GM23338 (cell line): ENCODE measurements around the gene ALG9. TPM values are rescaled to one million over a fixed set of nuclear protein-coding genes. Genes with fewer than 3 reads are reported as not detected.

Experiments
- ATAC-seq: fragments of 200-7000 bp; cut with Tn5 transposase; 3 replicates; pipeline ENCODE4 v1.9.1; 2020
- DNase-seq: peaks from one replicate; pipeline ENCODE4 v3.0.0-alpha.2; 2015; ENCODE audit warnings: low spot score
- H2AFZ ChIP-seq: fragments of 200-600 bp; sonication (generic); 2 replicates; pipeline ENCODE4 v1.8.0; 2016; ENCODE audit warnings: antibody characterized with exemption, mild to moderate bottlenecking, moderate library complexity
- H3F3A ChIP-seq: fragments of 200-600 bp; sonication (generic); replicated peaks from 2 replicates; pipeline ENCODE4 v1.8.0; 2017; ENCODE audit warnings: antibody characterized with exemption, mixed run types, low read depth
- H3K27ac ChIP-seq: fragments of 200-600 bp; sonication (generic); 2 replicates; pipeline ENCODE4 v1.6.1; 2016; ENCODE audit warnings: low read depth
- H3K27me3 ChIP-seq: fragments of 200-600 bp; sonication (generic); 2 replicates; pipeline ENCODE4 v1.8.0; 2016; ENCODE audit warnings: mild to moderate bottlenecking, mixed run types, moderate library complexity; ENCODE audit not compliant: insufficient read depth
- H3K36me3 ChIP-seq: fragments of 200-600 bp; sonication (generic); 2 replicates; pipeline ENCODE4 v1.8.0; 2016; ENCODE audit warnings: mild to moderate bottlenecking; ENCODE audit not compliant: insufficient read depth
- H3K4me1 ChIP-seq: fragments of 200-600 bp; sonication (generic); 2 replicates; pipeline ENCODE4 v1.8.0; 2016; ENCODE audit warnings: mild to moderate bottlenecking, moderate library complexity; ENCODE audit not compliant: insufficient read depth
- H3K4me2 ChIP-seq: fragments of 200-600 bp; sonication (generic); 2 replicates; pipeline ENCODE4 v1.7.1; 2017; ENCODE audit warnings: mixed run types
- H3K4me3 ChIP-seq: fragments of 200-600 bp; sonication (generic); 2 replicates; pipeline ENCODE4 v1.6.1; 2016; ENCODE audit warnings: mixed run types
- H3K79me2 ChIP-seq: fragments of 200-600 bp; sonication (generic); replicated peaks from 2 replicates; pipeline ENCODE4 v1.8.0; 2017; ENCODE audit warnings: mild to moderate bottlenecking; ENCODE audit not compliant: insufficient read depth
- H3K9me2 ChIP-seq: fragments of 200-600 bp; sonication (generic); 2 replicates; pipeline ENCODE4 v1.8.0; 2017; ENCODE audit not compliant: insufficient read depth
- H4K20me1 ChIP-seq: fragments of 200-600 bp; sonication (generic); replicated peaks from 2 replicates; pipeline ENCODE4 v1.8.0; 2017; ENCODE audit warnings: mild to moderate bottlenecking; ENCODE audit not compliant: insufficient read depth
- H3K27ac Mint-ChIP-seq: 2 replicates; pipeline ENCODE4 v1.8.0; 2020; ENCODE audit warnings: inconsistent platforms, mild to moderate bottlenecking, moderate library complexity, mixed read lengths
- H3K27me3 Mint-ChIP-seq: 3 replicates; pipeline ENCODE4 v1.8.0; 2022; ENCODE audit warnings: low read depth, mild to moderate bottlenecking, moderate library complexity, mixed read lengths, inconsistent platforms; ENCODE audit not compliant: insufficient read depth, poor library complexity
- H3K36me3 Mint-ChIP-seq: 3 replicates; pipeline ENCODE4 v1.8.0; 2021; ENCODE audit warnings: low read depth, mild to moderate bottlenecking, inconsistent platforms, moderate library complexity, mixed read lengths
- H3K4me1 Mint-ChIP-seq: 3 replicates; pipeline ENCODE4 v1.8.0; 2020; ENCODE audit warnings: mild to moderate bottlenecking, inconsistent platforms, mixed read lengths
- H3K4me3 Mint-ChIP-seq: 3 replicates; pipeline ENCODE4 v1.8.0; 2021; ENCODE audit warnings: moderate library complexity, mild to moderate bottlenecking, inconsistent platforms, mixed read lengths
- H3K9me3 Mint-ChIP-seq: 3 replicates; pipeline ENCODE4 v1.8.0; 2020; ENCODE audit warnings: moderate library complexity, mild to moderate bottlenecking, inconsistent platforms, mixed read lengths
- CREB1 ChIP-seq: fragments of 250-450 bp; sonication (Bioruptor Pico); IDR thresholded peaks from 2 replicates; pipeline ENCODE4 v1.5.0; 2020; ENCODE audit warnings: low read depth, mild to moderate bottlenecking, moderate library complexity
- CTCF ChIP-seq, 2 experiments: fragments of 200-600 bp in 1 of 2; sonication (generic) in 1 of 2; conservative IDR thresholded peaks; 2 replicates each; pipeline versions ENCODE4 v1.5.1 to v1.6.1; 2016 to 2017; ENCODE audit warnings: antibody characterized with exemption in 2 of 2, low read depth in 2 of 2, mild to moderate bottlenecking in 2 of 2, moderate library complexity in 1 of 2
- EZH2 ChIP-seq: fragments of 200-600 bp; sonication (generic); IDR thresholded peaks from one replicate; pipeline ENCODE4 v1.8.0; 2017; ENCODE audit warnings: antibody characterized with exemption, mild to moderate bottlenecking, low read depth; ENCODE audit not compliant: unreplicated experiment
- EZH2phosphoT487 ChIP-seq: fragments of 200-600 bp; sonication (generic); IDR thresholded peaks from one replicate; pipeline ENCODE4 v1.8.1; 2018; ENCODE audit warnings: antibody characterized with exemption; ENCODE audit not compliant: unreplicated experiment
- JUNB ChIP-seq: IDR thresholded peaks from one replicate; pipeline ENCODE4 v1.6.1; 2016; ENCODE audit warnings: antibody characterized with exemption; ENCODE audit not compliant: unreplicated experiment
- NANOG ChIP-seq: IDR thresholded peaks from 2 replicates; pipeline ENCODE4 v1.6.1; 2016; ENCODE audit warnings: antibody characterized with exemption, borderline replicate concordance
- POLR2AphosphoS5 ChIP-seq: IDR thresholded peaks from 2 replicates; pipeline ENCODE4 v1.6.1; 2016; ENCODE audit warnings: antibody characterized with exemption, low read depth
- STAT1 ChIP-seq: IDR thresholded peaks from one replicate; pipeline ENCODE4 v1.6.1; 2016; ENCODE audit warnings: antibody characterized with exemption; ENCODE audit not compliant: unreplicated experiment
- ZNF114 ChIP-seq: fragments of 250-450 bp; sonication (Bioruptor Pico); IDR thresholded peaks from 2 replicates; pipeline ENCODE4 v1.5.0; 2020; ENCODE audit warnings: mild to moderate bottlenecking, moderate library complexity
- ZNF331 ChIP-seq: fragments of 250-450 bp; sonication (Bioruptor Pico); IDR thresholded peaks from 2 replicates; pipeline ENCODE4 v1.5.0; 2020; ENCODE audit warnings: low read depth, mild to moderate bottlenecking, moderate library complexity
- polyA plus RNA-seq: library from polyadenylated mRNA; unstranded; fragments of >200 nt; fragmentation: Nextera tagmentation; extraction: Ambion mirVana; gene quantifications from 2 replicates; pipeline ENCODE4 v1.2.1, GENCODE V29; 2016
- total RNA-seq: library from RNA; depleted of rRNA; stranded (reverse); fragments of >200 nt; shearing (Covaris generic); gene quantifications from 2 replicates; pipeline ENCODE4 v1.2.3, GENCODE V29; 2014
- TF ChIP-seq, protein P1 (sequence below): fragments of 250-450 bp; sonication (Bioruptor Pico); IDR thresholded peaks from 2 replicates; pipeline ENCODE4 v1.5.0; 2020; ENCODE audit warnings: mild to moderate bottlenecking, moderate library complexity
- TF ChIP-seq, protein P2 (sequence below): IDR thresholded peaks from one replicate; pipeline ENCODE4 v1.6.1; 2018; ENCODE audit warnings: antibody characterized with exemption; ENCODE audit not compliant: unreplicated experiment
- TF ChIP-seq, protein P3 (sequence below): IDR thresholded peaks from 2 replicates; pipeline ENCODE4 v1.6.1; 2016; ENCODE audit warnings: antibody characterized with exemption

Gene ALG9
- total and polyA plus RNA-seq, 2 experiments from 2014 or later = 25.4 to 31.1 TPM

GRCh38 chr11:111782109-111782741 lies 89.2 kb downstream of the ALG9 start:
- Histone ChIP-seq H3F3A (no peaks in the 10 kb centered on the region), H3K4me3 (no peak overlapping the region), H3K4me2 (no peak overlapping the region), H3K9me2 (no peaks in the 10 kb centered on the region), H3K36me3 (no peaks in the 10 kb centered on the region; the same call in 1 of the 2 replicates), H2AFZ (no peak overlapping the region), H3K79me2 (no peaks in the 10 kb centered on the region), H3K4me1 (no peaks in the 10 kb centered on the region), H4K20me1 (no peaks in the 10 kb centered on the region), H3K27ac (no peak overlapping the region), H3K27me3 (no peaks in the 10 kb centered on the region)
- no peaks in the 10 kb centered on the region for H3K36me3 Mint-ChIP-seq
- no peaks in the 10 kb centered on the region for H3K9me3 Mint-ChIP-seq
- H3K27ac Mint-ChIP-seq = no peak overlapping the region
- no peak for ATAC-seq
- no peaks in the 10 kb centered on the region for H3K4me1 Mint-ChIP-seq
- no peak overlapping the region for H3K4me3 Mint-ChIP-seq
- no peak for DNase-seq
- TF ChIP-seq ZNF331 (CRISPR knock-in tag) (no peak), ZNF114 (CRISPR knock-in tag) (no peak), NANOG (no peak), CTCF (conservative IDR thresholded peaks at IDR 0.05; ENCODE audit: low read depth in 2 of 2) (no peak), STAT1 (no peak), EZH2phosphoT487 (no peak), EZH2 (no peak), POLR2AphosphoS5 (no peak), CREB1 (CRISPR knock-in tag) (no peak), JUNB (no peak)
- TF ChIP-seq, protein P1, sequence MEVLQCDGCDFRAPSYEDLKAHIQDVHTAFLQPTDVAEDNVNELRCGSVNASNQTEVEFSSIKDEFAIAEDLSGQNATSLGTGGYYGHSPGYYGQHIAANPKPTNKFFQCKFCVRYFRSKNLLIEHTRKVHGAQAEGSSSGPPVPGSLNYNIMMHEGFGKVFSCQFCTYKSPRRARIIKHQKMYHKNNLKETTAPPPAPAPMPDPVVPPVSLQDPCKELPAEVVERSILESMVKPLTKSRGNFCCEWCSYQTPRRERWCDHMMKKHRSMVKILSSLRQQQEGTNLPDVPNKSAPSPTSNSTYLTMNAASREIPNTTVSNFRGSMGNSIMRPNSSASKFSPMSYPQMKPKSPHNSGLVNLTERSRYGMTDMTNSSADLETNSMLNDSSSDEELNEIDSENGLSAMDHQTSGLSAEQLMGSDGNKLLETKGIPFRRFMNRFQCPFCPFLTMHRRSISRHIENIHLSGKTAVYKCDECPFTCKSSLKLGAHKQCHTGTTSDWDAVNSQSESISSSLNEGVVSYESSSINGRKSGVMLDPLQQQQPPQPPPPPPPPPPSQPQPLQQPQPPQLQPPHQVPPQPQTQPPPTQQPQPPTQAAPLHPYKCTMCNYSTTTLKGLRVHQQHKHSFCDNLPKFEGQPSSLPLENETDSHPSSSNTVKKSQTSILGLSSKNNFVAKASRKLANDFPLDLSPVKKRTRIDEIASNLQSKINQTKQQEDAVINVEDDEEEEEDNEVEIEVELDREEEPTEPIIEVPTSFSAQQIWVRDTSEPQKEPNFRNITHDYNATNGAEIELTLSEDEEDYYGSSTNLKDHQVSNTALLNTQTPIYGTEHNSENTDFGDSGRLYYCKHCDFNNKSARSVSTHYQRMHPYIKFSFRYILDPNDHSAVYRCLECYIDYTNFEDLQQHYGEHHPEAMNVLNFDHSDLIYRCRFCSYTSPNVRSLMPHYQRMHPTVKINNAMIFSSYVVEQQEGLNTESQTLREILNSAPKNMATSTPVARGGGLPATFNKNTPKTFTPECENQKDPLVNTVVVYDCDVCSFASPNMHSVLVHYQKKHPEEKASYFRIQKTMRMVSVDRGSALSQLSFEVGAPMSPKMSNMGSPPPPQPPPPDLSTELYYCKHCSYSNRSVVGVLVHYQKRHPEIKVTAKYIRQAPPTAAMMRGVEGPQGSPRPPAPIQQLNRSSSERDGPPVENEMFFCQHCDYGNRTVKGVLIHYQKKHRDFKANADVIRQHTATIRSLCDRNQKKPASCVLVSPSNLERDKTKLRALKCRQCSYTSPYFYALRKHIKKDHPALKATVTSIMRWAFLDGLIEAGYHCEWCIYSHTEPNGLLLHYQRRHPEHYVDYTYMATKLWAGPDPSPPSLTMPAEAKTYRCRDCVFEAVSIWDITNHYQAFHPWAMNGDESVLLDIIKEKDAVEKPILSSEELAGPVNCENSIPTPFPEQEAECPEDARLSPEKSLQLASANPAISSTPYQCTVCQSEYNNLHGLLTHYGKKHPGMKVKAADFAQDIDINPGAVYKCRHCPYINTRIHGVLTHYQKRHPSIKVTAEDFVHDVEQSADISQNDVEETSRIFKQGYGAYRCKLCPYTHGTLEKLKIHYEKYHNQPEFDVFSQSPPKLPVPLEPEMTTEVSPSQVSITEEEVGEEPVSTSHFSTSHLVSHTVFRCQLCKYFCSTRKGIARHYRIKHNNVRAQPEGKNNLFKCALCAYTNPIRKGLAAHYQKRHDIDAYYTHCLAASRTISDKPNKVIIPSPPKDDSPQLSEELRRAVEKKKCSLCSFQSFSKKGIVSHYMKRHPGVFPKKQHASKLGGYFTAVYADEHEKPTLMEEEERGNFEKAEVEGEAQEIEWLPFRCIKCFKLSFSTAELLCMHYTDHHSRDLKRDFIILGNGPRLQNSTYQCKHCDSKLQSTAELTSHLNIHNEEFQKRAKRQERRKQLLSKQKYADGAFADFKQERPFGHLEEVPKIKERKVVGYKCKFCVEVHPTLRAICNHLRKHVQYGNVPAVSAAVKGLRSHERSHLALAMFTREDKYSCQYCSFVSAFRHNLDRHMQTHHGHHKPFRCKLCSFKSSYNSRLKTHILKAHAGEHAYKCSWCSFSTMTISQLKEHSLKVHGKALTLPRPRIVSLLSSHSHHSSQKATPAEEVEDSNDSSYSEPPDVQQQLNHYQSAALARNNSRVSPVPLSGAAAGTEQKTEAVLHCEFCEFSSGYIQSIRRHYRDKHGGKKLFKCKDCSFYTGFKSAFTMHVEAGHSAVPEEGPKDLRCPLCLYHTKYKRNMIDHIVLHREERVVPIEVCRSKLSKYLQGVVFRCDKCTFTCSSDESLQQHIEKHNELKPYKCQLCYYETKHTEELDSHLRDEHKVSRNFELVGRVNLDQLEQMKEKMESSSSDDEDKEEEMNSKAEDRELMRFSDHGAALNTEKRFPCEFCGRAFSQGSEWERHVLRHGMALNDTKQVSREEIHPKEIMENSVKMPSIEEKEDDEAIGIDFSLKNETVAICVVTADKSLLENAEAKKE (CRISPR knock-in tag) = no peak
- TF ChIP-seq, protein P2, sequence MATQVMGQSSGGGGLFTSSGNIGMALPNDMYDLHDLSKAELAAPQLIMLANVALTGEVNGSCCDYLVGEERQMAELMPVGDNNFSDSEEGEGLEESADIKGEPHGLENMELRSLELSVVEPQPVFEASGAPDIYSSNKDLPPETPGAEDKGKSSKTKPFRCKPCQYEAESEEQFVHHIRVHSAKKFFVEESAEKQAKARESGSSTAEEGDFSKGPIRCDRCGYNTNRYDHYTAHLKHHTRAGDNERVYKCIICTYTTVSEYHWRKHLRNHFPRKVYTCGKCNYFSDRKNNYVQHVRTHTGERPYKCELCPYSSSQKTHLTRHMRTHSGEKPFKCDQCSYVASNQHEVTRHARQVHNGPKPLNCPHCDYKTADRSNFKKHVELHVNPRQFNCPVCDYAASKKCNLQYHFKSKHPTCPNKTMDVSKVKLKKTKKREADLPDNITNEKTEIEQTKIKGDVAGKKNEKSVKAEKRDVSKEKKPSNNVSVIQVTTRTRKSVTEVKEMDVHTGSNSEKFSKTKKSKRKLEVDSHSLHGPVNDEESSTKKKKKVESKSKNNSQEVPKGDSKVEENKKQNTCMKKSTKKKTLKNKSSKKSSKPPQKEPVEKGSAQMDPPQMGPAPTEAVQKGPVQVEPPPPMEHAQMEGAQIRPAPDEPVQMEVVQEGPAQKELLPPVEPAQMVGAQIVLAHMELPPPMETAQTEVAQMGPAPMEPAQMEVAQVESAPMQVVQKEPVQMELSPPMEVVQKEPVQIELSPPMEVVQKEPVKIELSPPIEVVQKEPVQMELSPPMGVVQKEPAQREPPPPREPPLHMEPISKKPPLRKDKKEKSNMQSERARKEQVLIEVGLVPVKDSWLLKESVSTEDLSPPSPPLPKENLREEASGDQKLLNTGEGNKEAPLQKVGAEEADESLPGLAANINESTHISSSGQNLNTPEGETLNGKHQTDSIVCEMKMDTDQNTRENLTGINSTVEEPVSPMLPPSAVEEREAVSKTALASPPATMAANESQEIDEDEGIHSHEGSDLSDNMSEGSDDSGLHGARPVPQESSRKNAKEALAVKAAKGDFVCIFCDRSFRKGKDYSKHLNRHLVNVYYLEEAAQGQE = no peak
- TF ChIP-seq, protein P3, sequence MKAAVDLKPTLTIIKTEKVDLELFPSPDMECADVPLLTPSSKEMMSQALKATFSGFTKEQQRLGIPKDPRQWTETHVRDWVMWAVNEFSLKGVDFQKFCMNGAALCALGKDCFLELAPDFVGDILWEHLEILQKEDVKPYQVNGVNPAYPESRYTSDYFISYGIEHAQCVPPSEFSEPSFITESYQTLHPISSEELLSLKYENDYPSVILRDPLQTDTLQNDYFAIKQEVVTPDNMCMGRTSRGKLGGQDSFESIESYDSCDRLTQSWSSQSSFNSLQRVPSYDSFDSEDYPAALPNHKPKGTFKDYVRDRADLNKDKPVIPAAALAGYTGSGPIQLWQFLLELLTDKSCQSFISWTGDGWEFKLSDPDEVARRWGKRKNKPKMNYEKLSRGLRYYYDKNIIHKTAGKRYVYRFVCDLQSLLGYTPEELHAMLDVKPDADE = no peak
- peaks cover 1% of the 10 kb centered on the region for H3K27me3 Mint-ChIP-seq
